Smooth muscle cell of the brain vasculature (primary cell): ENCODE results near the gene NEGR1.
A peak's percentile ranks its signal among the peaks of the same experiment; 100 is the strongest.

Source experiments
- DNase-seq: peaks from one replicate; pipeline ENCODE4 v3.0.0-alpha.2; 2012; ENCODE audit warnings: low read depth, low spot score

The NEGR1 gene

GRCh38 chr1:71850936-71851335, 431.4 kb downstream of the NEGR1 start:
- DNase-seq: no peak

GRCh38 chr1:71850515-71850914, 431.8 kb downstream of the NEGR1 start:
- no peak for DNase-seq

GRCh38 chr1:71843012-71843411, 439.3 kb downstream of the NEGR1 start:
- no peak for DNase-seq

GRCh38 chr1:71839876-71840275, 442.5 kb downstream of the NEGR1 start:
- no peak for DNase-seq

- DNase-seq: no peak
Measured at GRCh38 chr1:71836904-71837303, 445.4 kb downstream of the NEGR1 start.

- DNase-seq: no peak
Measured at GRCh38 chr1:71835442-71835813, 446.9 kb downstream of the NEGR1 start.

GRCh38 chr1:71834601-71835441, 447.5 kb downstream of the NEGR1 start:
- DNase-seq: no peak

- no peak for DNase-seq
Measured at GRCh38 chr1:71831646-71832045, 450.7 kb downstream of the NEGR1 start.

- no peak for DNase-seq
Measured at GRCh38 chr1:71829346-71829745, 453.0 kb downstream of the NEGR1 start.

GRCh38 chr1:71828431-71829012, 453.8 kb downstream of the NEGR1 start:
- DNase-seq: no peak

GRCh38 chr1:71823708-71824305, 458.5 kb downstream of the NEGR1 start:
- DNase-seq: no peak

- no peak for DNase-seq
Measured at GRCh38 chr1:71817028-71817427, 465.3 kb downstream of the NEGR1 start.

GRCh38 chr1:71809085-71809484, 473.3 kb downstream of the NEGR1 start:
- DNase-seq: no peak

- no peak for DNase-seq
Measured at GRCh38 chr1:71804140-71804539, 478.2 kb downstream of the NEGR1 start.

GRCh38 chr1:71796006-71796405, 486.3 kb downstream of the NEGR1 start:
- no peak for DNase-seq

GRCh38 chr1:71792264-71792663, 490.1 kb downstream of the NEGR1 start:
- no peak for DNase-seq

GRCh38 chr1:71788113-71788512, 494.2 kb downstream of the NEGR1 start:
- no peak for DNase-seq

GRCh38 chr1:71787699-71788098, 494.6 kb downstream of the NEGR1 start:
- no peak for DNase-seq

GRCh38 chr1:71786218-71786617, 496.1 kb downstream of the NEGR1 start:
- no peak for DNase-seq

- peak; percentile 9 for DNase-seq
Measured at GRCh38 chr1:71785450-71785849, 496.9 kb downstream of the NEGR1 start.

GRCh38 chr1:71785000-71785399, 497.3 kb downstream of the NEGR1 start:
- no peak for DNase-seq

- DNase-seq: no peak
Measured at GRCh38 chr1:71784241-71784640, 498.1 kb downstream of the NEGR1 start.

GRCh38 chr1:71783071-71783470, 499.3 kb downstream of the NEGR1 start:
- no peak for DNase-seq
